Esophagus muscularis mucosa (tissue), 2 donors: ENCODE data around the gene KIZ.

Source experiments
- EP300 ChIP-seq: sonication (generic); formaldehyde crosslinking; IDR thresholded peaks from one replicate; pipeline ENCODE4 v1.6.1; 2017; ENCODE audit warnings: antibody characterized with exemption
- POLR2A ChIP-seq: fragments of 450-650 bp; IDR thresholded peaks from one replicate; pipeline ENCODE4 v1.6.1; 2017; ENCODE audit warnings: antibody characterized with exemption, moderate library complexity, mild to moderate bottlenecking, low read depth

DNA sequence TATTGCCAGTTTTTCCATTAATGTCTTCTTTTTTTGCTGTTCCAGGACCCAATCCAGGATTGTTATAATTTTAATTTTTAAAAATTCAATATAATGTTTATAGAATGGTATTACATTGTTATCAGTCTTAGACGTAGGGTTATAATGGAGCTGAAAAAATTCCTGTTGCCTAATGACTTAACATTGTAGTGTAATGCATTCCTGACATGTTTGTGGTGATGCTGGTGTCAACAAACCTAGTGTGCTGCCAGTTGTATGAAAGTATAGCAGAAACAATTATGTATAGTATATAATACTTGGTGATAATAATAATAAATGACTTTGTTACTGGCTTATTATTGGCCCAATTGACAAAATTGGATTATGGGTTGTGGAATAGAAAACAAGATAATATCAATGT, 30.4 kb downstream of the KIZ start:
- TF ChIP-seq POLR2A = no peak
- TF ChIP-seq EP300 = no peak
